ENCODE measurements around the gene SUSD4. TPM values are rescaled to one million over a fixed set of nuclear protein-coding genes. Genes with fewer than 3 reads are reported as not detected.
"Not testable (repeated sequence)": the region's sequence is repeated elsewhere in the genome, so short reads cannot be mapped to it uniquely, and the experiment has no call there.

Gene SUSD4
- total and polyA plus RNA-seq, 9 donors = 23.0 to 80.5 (median 36.6) TPM

GRCh38 chr1:223401873-223402789 is 38.2 kb upstream of the SUSD4 start:
- DNase-seq = no peak
- H3K36me3 ChIP-seq = no peaks in the 10 kb centered on the region
- H3K27ac ChIP-seq = no peak overlapping the region
- intact Hi-C loops (cut with DNase I) = no loop called here
- WGBS, 3 donors = 50 to 55% (median 51%) methylated on average over 2 of the region's 2 CpGs
- no peaks in the 10 kb centered on the region for H3K4me1 ChIP-seq (ENCODE audit: insufficient read depth)
- no peaks in the 10 kb centered on the region for H3K27me3 ChIP-seq
- H3K4me3 ChIP-seq = no peak overlapping the region
- no peak for TF ChIP-seq POLR2A (IDR thresholded peaks at IDR 0.05)
- TF ChIP-seq EP300 (IDR thresholded peaks at IDR 0.05) = no peak
- TF ChIP-seq, protein P1, sequence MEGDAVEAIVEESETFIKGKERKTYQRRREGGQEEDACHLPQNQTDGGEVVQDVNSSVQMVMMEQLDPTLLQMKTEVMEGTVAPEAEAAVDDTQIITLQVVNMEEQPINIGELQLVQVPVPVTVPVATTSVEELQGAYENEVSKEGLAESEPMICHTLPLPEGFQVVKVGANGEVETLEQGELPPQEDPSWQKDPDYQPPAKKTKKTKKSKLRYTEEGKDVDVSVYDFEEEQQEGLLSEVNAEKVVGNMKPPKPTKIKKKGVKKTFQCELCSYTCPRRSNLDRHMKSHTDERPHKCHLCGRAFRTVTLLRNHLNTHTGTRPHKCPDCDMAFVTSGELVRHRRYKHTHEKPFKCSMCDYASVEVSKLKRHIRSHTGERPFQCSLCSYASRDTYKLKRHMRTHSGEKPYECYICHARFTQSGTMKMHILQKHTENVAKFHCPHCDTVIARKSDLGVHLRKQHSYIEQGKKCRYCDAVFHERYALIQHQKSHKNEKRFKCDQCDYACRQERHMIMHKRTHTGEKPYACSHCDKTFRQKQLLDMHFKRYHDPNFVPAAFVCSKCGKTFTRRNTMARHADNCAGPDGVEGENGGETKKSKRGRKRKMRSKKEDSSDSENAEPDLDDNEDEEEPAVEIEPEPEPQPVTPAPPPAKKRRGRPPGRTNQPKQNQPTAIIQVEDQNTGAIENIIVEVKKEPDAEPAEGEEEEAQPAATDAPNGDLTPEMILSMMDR (IDR thresholded peaks at IDR 0.05) = no peak
- H3K9me3 ChIP-seq = peaks cover 0 to 3% of the 10 kb centered on the region in 2 donors

DNA sequence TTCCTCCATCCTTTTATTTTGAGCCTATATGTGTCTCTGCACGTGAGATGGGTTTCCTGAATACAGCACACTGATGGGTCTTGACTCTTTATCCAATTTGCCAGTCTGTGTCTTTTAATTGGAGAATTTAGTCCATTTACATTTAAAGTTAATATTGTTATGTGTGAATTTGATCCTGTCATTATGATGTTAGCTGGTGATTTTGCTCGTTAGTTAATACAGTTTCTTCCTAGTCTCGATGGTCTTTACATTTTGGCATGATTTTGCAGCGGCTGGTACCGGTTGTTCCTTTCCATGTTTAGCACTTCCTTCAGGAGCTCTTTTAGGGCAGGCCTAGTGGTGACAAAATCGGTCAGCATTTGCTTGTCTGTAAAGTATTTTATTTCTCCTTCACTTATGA is 35.4 kb upstream of the SUSD4 start:
- intact Hi-C loops (cut with DNase I); H3K9me3 ChIP-seq: not testable (repeated sequence)
- 95% methylated on average over 4 of the region's 6 CpGs; no CpG with 5 or more reads in 2 of the 3 donors for WGBS, 3 donors

DNA sequence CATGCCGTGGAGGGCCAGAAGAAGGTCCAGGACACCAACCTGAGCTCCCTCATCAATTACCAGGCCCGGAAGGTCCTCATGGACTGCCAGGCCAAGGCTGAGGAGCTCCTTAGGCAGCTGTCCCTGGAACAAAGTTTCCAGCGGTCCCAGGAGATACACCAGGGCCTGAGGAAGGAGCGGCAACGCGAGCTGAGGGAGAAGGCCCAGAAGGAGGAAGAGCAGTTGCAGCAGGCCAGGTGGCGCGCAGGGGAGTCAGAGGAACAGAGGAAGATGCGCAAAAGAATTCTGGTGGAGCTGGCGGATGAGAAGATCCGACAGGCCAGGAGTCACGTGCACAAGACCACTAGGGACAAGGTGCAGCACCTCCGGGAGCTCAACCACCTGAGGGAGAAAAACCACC is 30.7 kb upstream of the SUSD4 start:
- 95 to 97% (median 97%) methylated on average over 13 of the region's 13 CpGs for WGBS, 3 donors
- intact Hi-C loops (cut with DNase I) = no loop called here
- no peaks in the 10 kb centered on the region for H3K27me3 ChIP-seq
- no peak overlapping the region for H3K27ac ChIP-seq
- H3K4me3 ChIP-seq = no peak overlapping the region
- TF ChIP-seq EP300 (IDR thresholded peaks at IDR 0.05) (no peak), POLR2A (IDR thresholded peaks at IDR 0.05) (no peak)
- TF ChIP-seq, protein P1 (IDR thresholded peaks at IDR 0.05) = no peak
- no peaks in the 10 kb centered on the region for H3K36me3 ChIP-seq
- DNase-seq = no peak
- H3K4me1 ChIP-seq (ENCODE audit: insufficient read depth) = no peaks in the 10 kb centered on the region
- H3K9me3 ChIP-seq = no peaks in the 10 kb centered on the region

More for the DNA sequence above, 35.4 kb upstream of the SUSD4 start:
- H3K4me1 ChIP-seq (ENCODE audit: insufficient read depth); H3K27ac ChIP-seq; H3K27me3 ChIP-seq; H3K36me3 ChIP-seq; DNase-seq; H3K4me3 ChIP-seq: not testable (repeated sequence)

DNA sequence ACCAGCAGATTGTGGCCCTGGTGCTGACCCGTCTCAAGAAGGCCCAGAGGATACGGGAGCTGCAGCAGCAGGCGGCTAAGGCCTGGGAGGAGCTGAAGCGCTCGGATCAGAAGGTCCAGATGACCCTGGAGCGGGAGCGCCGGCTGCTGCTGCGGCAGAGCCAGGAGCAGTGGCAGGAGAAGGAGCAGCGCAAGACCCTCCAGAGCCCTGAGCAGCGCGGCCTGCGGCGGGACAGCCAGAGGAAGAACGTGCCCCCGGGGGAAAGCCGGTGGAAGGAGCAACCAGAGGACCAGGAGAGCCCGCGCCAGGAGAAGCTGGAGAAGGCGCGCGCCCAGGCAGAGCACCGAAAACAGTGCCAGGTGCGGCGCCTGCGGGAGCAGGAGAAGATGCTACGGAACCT is 30.3 kb upstream of the SUSD4 start:
- H3K27ac ChIP-seq = no peak overlapping the region
- no peaks in the 10 kb centered on the region for H3K9me3 ChIP-seq
- intact Hi-C loops (cut with DNase I) = no loop called here
- no peaks in the 10 kb centered on the region for H3K4me1 ChIP-seq (ENCODE audit: insufficient read depth)
- TF ChIP-seq POLR2A (IDR thresholded peaks at IDR 0.05) = no peak
- TF ChIP-seq, protein P1 (IDR thresholded peaks at IDR 0.05) = no peak
- TF ChIP-seq EP300 (IDR thresholded peaks at IDR 0.05) = no peak
- WGBS, 3 donors = 95 to 98% (median 97%) methylated on average over 27 of the region's 27 CpGs
- no peak overlapping the region for H3K4me3 ChIP-seq
- H3K36me3 ChIP-seq = no peaks in the 10 kb centered on the region
- DNase-seq = no peak
- no peaks in the 10 kb centered on the region for H3K27me3 ChIP-seq
